Gastrocnemius medialis (tissue), 4 donors: ENCODE data around the gene CELA1.

Experiments used
- POLR2A ChIP-seq, 2 donors: fragments of 450-650 bp; IDR thresholded peaks; one replicate each; pipeline ENCODE4 v1.6.1; 2017; ENCODE audit warnings: antibody characterized with exemption in 2 of 2, mild to moderate bottlenecking in 2 of 2, moderate library complexity in 2 of 2
- TF ChIP-seq, protein P1 (sequence below), 5 experiments: fragments of 450-650 bp in 3 of 5; fragments of 200-600 bp in 2 of 5; sonication (generic) in 2 of 5; IDR thresholded peaks in 4 of 5; conservative IDR thresholded peaks in 1 of 5; 1 replicate in 4 of 5; 2 replicates in 1 of 5; pipeline ENCODE4 v1.5.1; 2016 to 2019; ENCODE audit warnings: antibody characterized with exemption in 5 of 5, mild to moderate bottlenecking in 3 of 5, moderate library complexity in 3 of 5

DNA sequence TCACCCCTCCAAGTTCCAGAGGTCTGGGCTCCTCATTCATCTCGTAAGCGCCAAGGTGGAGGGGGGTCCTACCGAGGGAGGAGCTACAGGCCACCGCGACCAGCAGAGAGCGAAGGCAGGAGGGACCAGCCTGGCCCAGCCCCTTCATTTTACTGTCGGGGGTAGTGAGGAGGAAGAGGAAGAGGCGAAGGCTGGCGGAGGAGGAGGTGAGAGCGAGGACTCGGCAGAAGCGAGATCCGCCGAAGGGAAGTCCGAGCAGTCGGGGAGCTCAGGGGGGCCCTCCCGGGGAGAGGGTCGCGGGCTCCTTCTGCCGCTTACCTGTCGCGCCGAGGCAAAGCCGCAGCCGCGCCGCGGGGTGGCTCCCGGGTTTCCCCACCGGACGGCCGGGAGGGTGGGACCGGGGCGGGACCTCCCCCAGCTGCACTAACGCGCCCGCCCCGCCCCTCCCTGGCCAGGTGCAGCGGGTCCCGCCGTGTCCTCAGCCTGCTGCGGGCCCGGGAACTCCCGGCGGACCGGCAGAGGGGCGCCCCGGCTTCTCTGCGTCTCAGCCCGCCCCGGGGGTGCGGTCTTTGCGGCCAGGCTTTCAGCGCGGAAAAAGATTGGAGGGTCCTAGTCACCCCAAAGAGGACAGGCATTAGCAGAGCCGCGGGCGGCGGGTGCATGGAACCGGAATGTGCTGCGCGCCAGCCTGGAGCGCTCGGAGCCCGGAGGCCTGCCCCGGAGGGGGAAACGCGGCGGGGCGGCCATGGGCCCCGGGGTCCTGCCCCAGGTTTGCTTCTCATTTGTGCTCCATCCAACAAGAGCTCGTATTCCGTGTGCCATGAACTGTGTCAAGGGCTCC, 45.0 kb upstream of the CELA1 start, which contains the start of gene GALNT6:
- TF ChIP-seq, protein P1, sequence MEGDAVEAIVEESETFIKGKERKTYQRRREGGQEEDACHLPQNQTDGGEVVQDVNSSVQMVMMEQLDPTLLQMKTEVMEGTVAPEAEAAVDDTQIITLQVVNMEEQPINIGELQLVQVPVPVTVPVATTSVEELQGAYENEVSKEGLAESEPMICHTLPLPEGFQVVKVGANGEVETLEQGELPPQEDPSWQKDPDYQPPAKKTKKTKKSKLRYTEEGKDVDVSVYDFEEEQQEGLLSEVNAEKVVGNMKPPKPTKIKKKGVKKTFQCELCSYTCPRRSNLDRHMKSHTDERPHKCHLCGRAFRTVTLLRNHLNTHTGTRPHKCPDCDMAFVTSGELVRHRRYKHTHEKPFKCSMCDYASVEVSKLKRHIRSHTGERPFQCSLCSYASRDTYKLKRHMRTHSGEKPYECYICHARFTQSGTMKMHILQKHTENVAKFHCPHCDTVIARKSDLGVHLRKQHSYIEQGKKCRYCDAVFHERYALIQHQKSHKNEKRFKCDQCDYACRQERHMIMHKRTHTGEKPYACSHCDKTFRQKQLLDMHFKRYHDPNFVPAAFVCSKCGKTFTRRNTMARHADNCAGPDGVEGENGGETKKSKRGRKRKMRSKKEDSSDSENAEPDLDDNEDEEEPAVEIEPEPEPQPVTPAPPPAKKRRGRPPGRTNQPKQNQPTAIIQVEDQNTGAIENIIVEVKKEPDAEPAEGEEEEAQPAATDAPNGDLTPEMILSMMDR (IDR thresholded peaks at IDR 0.05 in 4 of 5, conservative IDR thresholded peaks at IDR 0.05 in 1 of 5): no peak
- no peak for TF ChIP-seq POLR2A (IDR thresholded peaks at IDR 0.05)
